PC-3 (cell line): ENCODE results near the gene TRDMT1.

Source experiments
- EZH2 ChIP-seq: fragments of 300-600 bp; sonication (generic); IDR thresholded peaks from one replicate; pipeline ENCODE4 v1.6.1; 2017; ENCODE audit warnings: antibody characterized with exemption, mild to moderate bottlenecking, low read length; ENCODE audit not compliant: unreplicated experiment
- EZH2phosphoT487 ChIP-seq: fragments of 300-600 bp; sonication (generic); IDR thresholded peaks from 2 replicates; pipeline ENCODE4 v1.6.1; 2018; ENCODE audit warnings: mild to moderate bottlenecking, antibody characterized with exemption, low read length, borderline replicate concordance
- TF ChIP-seq, protein P1 (sequence below): fragments of 300-600 bp; sonication (generic); conservative IDR thresholded peaks from 2 replicates; pipeline ENCODE4 v1.5.1; 2017; ENCODE audit warnings: antibody characterized with exemption, low read depth, mild to moderate bottlenecking, low read length

DNA sequence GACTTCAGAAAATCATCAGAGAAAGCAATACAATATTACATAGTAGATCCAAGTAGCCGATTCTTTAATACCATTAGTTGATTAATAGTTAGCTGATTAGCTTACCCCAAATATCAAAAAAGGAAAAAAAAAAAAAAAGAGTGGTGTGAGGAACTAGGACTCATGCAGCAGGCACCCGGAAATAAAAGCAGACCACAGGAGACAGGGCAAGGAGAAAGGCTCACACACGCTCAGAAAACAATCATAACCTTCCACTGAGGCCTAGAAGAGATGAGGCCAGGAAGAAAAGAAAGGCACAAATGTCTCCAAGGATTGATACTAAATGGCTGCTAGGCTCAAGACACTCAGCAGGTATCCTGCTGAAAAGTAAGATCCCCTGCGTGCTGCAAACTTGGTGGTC is 25.9 kb downstream of the TRDMT1 start:
- TF ChIP-seq, protein P1, sequence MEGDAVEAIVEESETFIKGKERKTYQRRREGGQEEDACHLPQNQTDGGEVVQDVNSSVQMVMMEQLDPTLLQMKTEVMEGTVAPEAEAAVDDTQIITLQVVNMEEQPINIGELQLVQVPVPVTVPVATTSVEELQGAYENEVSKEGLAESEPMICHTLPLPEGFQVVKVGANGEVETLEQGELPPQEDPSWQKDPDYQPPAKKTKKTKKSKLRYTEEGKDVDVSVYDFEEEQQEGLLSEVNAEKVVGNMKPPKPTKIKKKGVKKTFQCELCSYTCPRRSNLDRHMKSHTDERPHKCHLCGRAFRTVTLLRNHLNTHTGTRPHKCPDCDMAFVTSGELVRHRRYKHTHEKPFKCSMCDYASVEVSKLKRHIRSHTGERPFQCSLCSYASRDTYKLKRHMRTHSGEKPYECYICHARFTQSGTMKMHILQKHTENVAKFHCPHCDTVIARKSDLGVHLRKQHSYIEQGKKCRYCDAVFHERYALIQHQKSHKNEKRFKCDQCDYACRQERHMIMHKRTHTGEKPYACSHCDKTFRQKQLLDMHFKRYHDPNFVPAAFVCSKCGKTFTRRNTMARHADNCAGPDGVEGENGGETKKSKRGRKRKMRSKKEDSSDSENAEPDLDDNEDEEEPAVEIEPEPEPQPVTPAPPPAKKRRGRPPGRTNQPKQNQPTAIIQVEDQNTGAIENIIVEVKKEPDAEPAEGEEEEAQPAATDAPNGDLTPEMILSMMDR, result no peak
- TF ChIP-seq EZH2, result no peak
- TF ChIP-seq EZH2phosphoT487, result no peak
